ENCODE results near the gene TMEM263. TPM values are rescaled to one million over a fixed set of nuclear protein-coding genes. Genes with fewer than 3 reads are reported as not detected.

The TMEM263 gene
- 125 and 130 TPM in 2 replicates for total RNA-seq

DNA sequence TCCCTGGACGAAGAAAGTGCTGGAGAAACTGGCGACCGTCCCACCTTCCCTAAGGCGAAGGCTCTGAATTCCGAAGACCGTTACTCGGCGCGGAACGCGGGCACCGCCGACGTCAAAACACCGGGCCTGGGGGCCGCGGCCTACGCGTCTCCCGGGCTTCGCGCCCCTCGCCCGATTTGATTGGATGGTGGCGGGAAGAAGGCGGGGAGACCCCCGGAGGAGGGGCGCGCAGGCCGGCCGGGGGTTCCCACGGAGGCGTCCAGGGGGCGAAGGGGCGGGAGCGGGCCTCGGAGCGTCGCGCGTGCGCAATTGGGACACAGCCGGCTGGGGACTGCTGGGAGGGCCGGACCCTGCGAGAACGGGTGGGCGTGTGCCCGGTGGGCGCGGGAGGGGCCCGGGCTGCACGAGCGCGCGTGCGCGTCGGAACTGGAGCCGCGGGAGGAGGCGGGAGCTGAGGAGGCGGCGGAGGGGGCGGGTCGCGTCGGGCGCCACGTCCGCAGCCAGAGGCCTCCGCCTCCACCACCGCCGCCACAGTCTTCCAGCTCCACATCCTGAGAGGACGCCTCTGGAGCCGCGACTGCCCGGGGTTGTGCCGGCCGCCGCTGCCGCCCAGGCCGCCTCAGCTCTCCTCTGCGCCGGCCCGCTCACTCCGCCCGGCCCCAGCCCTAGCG is at the start of gene TMEM263:
TMEM263 (plus strand) TSS at position 531 of the 671 bp plus-strand sequence. CDS start 11,210 bp downstream, outside the sequence.
- H3K36me3 ChIP-seq (ENCODE audit: insufficient read depth, low read length) = peaks cover 16% of the 10 kb centered on the region
- no peaks in the 10 kb centered on the region for H3K9me3 ChIP-seq (ENCODE audit: low read depth, low read length)
- peak; percentile 98 for DNase-seq (ENCODE audit: insufficient read length, low spot score, missing footprints)
- H3K4me1 ChIP-seq (ENCODE audit: insufficient read depth, low read length) = peaks cover 37% of the 10 kb centered on the region
- H3K4me2 ChIP-seq (ENCODE audit: insufficient read depth, low read length) = peak within 1 kb of the TSS; percentile 82
- H2AFZ ChIP-seq (ENCODE audit: low read length) = peak within 1 kb of the TSS; percentile 93
- TF ChIP-seq, protein P1, sequence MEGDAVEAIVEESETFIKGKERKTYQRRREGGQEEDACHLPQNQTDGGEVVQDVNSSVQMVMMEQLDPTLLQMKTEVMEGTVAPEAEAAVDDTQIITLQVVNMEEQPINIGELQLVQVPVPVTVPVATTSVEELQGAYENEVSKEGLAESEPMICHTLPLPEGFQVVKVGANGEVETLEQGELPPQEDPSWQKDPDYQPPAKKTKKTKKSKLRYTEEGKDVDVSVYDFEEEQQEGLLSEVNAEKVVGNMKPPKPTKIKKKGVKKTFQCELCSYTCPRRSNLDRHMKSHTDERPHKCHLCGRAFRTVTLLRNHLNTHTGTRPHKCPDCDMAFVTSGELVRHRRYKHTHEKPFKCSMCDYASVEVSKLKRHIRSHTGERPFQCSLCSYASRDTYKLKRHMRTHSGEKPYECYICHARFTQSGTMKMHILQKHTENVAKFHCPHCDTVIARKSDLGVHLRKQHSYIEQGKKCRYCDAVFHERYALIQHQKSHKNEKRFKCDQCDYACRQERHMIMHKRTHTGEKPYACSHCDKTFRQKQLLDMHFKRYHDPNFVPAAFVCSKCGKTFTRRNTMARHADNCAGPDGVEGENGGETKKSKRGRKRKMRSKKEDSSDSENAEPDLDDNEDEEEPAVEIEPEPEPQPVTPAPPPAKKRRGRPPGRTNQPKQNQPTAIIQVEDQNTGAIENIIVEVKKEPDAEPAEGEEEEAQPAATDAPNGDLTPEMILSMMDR (IDR thresholded peaks at IDR 0.05; ENCODE audit: extremely low read depth, low read depth, low read length) = no peak
- no peaks in the 10 kb centered on the region for H3K27me3 ChIP-seq (ENCODE audit: insufficient read depth, low read length)
- peak within 1 kb of the TSS; percentile 97 for H3K4me3 ChIP-seq (ENCODE audit: insufficient read depth, low read length)
- H3K27ac ChIP-seq (ENCODE audit: low read depth, low read length) = peak within 1 kb of the TSS; percentile 98
- H4K20me1 ChIP-seq (ENCODE audit: insufficient read depth, low read length) = peaks cover 35% of the 10 kb centered on the region
- peaks cover 44% of the 10 kb centered on the region for H3K79me2 ChIP-seq (ENCODE audit: insufficient read depth, low read length)

DNA sequence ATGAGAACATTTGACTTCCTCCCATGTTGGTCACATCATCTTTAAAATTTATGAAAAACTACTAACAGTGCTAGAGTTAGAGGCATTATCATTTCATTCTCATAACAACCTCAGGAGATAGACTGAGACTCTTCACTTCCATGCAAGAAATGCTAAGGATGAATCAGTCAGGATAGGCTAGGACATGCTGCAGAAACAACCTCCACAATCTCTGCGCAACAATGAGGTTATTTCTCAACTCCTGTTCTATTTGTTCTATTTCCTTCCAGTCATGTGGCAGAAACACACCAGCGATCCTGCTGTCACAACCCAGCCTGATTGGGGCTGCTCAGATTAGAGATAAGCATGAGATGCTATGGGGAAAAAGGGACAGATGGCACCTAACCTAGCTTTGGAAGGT is 49.0 kb upstream of the TMEM263 start:
- Histone ChIP-seq H3K4me3 (ENCODE audit: insufficient read depth, low read length) (no peak overlapping the region), H3K4me1 (ENCODE audit: insufficient read depth, low read length) (no peaks in the 10 kb centered on the region), H3K27me3 (ENCODE audit: insufficient read depth, low read length) (peaks cover 8% of the 10 kb centered on the region), H2AFZ (ENCODE audit: low read length) (no peak overlapping the region), H3K4me2 (ENCODE audit: insufficient read depth, low read length) (no peak overlapping the region), H3K79me2 (ENCODE audit: insufficient read depth, low read length) (no peaks in the 10 kb centered on the region), H3K36me3 (ENCODE audit: insufficient read depth, low read length) (no peaks in the 10 kb centered on the region), H3K9me3 (ENCODE audit: low read depth, low read length) (no peaks in the 10 kb centered on the region), H4K20me1 (ENCODE audit: insufficient read depth, low read length) (no peaks in the 10 kb centered on the region), H3K27ac (ENCODE audit: low read depth, low read length) (no peak overlapping the region)
- no peak for DNase-seq (ENCODE audit: insufficient read length, low spot score, missing footprints)
- TF ChIP-seq, protein P1 (IDR thresholded peaks at IDR 0.05; ENCODE audit: extremely low read depth, low read depth, low read length) = no peak

DNA sequence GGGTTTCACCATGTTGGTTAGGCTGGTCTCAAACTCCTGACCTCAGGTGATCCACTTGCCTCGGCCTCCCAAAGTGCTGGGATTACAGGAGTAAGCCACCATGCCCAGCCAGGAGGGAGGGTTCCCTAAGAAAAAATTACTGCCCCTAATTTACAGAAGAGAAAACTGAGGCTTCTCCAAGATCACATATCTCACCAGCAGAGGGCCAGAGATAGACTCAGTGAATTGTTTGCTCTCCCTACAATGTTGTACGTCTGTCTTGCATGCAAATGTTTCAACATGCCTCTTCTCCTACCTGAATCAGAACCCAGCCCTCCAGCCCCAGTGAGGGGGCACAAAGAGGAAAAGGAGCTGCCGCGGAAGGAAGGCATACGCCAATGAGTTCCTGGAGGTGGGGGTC is 48.3 kb upstream of the TMEM263 start:
- Histone ChIP-seq H3K79me2 (ENCODE audit: insufficient read depth, low read length) (no peaks in the 10 kb centered on the region), H3K4me3 (ENCODE audit: insufficient read depth, low read length) (no peak overlapping the region), H3K27me3 (ENCODE audit: insufficient read depth, low read length) (peaks cover 8% of the 10 kb centered on the region), H3K4me2 (ENCODE audit: insufficient read depth, low read length) (no peak overlapping the region), H4K20me1 (ENCODE audit: insufficient read depth, low read length) (no peaks in the 10 kb centered on the region), H3K4me1 (ENCODE audit: insufficient read depth, low read length) (no peaks in the 10 kb centered on the region), H3K9me3 (ENCODE audit: low read depth, low read length) (no peaks in the 10 kb centered on the region), H3K36me3 (ENCODE audit: insufficient read depth, low read length) (no peaks in the 10 kb centered on the region), H3K27ac (ENCODE audit: low read depth, low read length) (no peak overlapping the region), H2AFZ (ENCODE audit: low read length) (no peak overlapping the region)
- TF ChIP-seq, protein P1 (IDR thresholded peaks at IDR 0.05; ENCODE audit: extremely low read depth, low read depth, low read length) = no peak
- DNase-seq (ENCODE audit: insufficient read length, low spot score, missing footprints) = peak; percentile 39

DNA sequence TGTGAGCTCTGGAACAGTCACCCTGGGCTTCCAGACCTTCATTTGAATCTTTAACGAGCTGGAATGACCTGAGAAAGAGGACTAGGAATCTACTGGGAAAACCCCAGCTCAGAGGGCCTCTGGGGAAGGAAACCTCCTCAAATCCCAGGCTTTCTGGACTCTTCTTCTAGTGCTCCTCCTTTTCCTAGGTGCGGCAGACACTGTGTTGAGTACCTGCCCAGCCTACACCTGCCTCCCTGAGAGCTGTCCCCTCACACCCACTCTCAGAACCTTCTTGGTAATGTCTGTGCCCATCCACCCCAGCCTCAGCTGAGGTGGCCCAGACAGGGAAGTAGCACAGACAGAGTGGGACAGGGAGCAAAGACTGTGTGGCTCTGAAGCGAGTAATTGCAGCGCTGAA is 47.9 kb upstream of the TMEM263 start:
- no peaks in the 10 kb centered on the region for H3K4me1 ChIP-seq (ENCODE audit: insufficient read depth, low read length)
- no peaks in the 10 kb centered on the region for H4K20me1 ChIP-seq (ENCODE audit: insufficient read depth, low read length)
- H2AFZ ChIP-seq (ENCODE audit: low read length) = no peak overlapping the region
- H3K4me2 ChIP-seq (ENCODE audit: insufficient read depth, low read length) = no peak overlapping the region
- TF ChIP-seq, protein P1 (IDR thresholded peaks at IDR 0.05; ENCODE audit: extremely low read depth, low read depth, low read length) = no peak
- H3K36me3 ChIP-seq (ENCODE audit: insufficient read depth, low read length) = no peaks in the 10 kb centered on the region
- no peaks in the 10 kb centered on the region for H3K9me3 ChIP-seq (ENCODE audit: low read depth, low read length)
- DNase-seq (ENCODE audit: insufficient read length, low spot score, missing footprints) = no peak
- no peak overlapping the region for H3K27ac ChIP-seq (ENCODE audit: low read depth, low read length)
- H3K4me3 ChIP-seq (ENCODE audit: insufficient read depth, low read length) = no peak overlapping the region
- no peaks in the 10 kb centered on the region for H3K79me2 ChIP-seq (ENCODE audit: insufficient read depth, low read length)
- H3K27me3 ChIP-seq (ENCODE audit: insufficient read depth, low read length) = peaks cover 12% of the 10 kb centered on the region

All from osteoblast (primary cell).